Mesenchymal stem cell (in vitro differentiated cells and primary cell): Measurements from ENCODE around the gene NNMT.

Experiments
- DNase-seq: peaks from one replicate; pipeline ENCODE4 v3.0.0-alpha.2; 2013
- H2AFZ ChIP-seq: one replicate; pipeline ENCODE4 v1.6.1; 2013; ENCODE audit warnings: low read depth, mild to moderate bottlenecking, control low read depth, inconsistent platforms, low read length, moderate library complexity
- H2AK5ac ChIP-seq: 2 replicates; pipeline ENCODE4 v1.6.1; 2013; ENCODE audit warnings: low read length, moderate library complexity, mild to moderate bottlenecking, inconsistent platforms; ENCODE audit not compliant: severe bottlenecking
- H2BK120ac ChIP-seq: one replicate; pipeline ENCODE4 v1.6.1; 2013; ENCODE audit warnings: low read depth, mild to moderate bottlenecking, inconsistent platforms, low read length, moderate library complexity
- H2BK12ac ChIP-seq, 2 experiments: one replicate each; pipeline ENCODE4 v1.6.1; 2013; ENCODE audit warnings: inconsistent platforms in 2 of 2, low read length in 2 of 2, mild to moderate bottlenecking in 2 of 2, moderate library complexity in 2 of 2, control low read depth in 1 of 2
- H2BK15ac ChIP-seq: one replicate; pipeline ENCODE4 v1.6.1; 2013; ENCODE audit warnings: mild to moderate bottlenecking, low read depth, inconsistent platforms; ENCODE audit not compliant: poor library complexity, severe bottlenecking
- H2BK5ac ChIP-seq: 2 replicates; pipeline ENCODE4 v1.6.1; 2013; ENCODE audit warnings: low read depth, mild to moderate bottlenecking, low read length, control low read depth, inconsistent platforms; ENCODE audit not compliant: poor library complexity, severe bottlenecking
- H3K14ac ChIP-seq, 2 experiments: one replicate each; pipeline ENCODE4 v1.6.1; 2013; ENCODE audit warnings: inconsistent platforms in 2 of 2, low read length in 2 of 2, control low read depth in 1 of 2, mild to moderate bottlenecking in 1 of 2, moderate library complexity in 1 of 2
- H3K18ac ChIP-seq, 2 experiments: one replicate each; pipeline ENCODE4 v1.6.1; 2013; ENCODE audit warnings: inconsistent platforms in 2 of 2, low read length in 2 of 2, control low read depth in 1 of 2, low read depth in 1 of 2, mild to moderate bottlenecking in 1 of 2
- H3K23ac ChIP-seq, 2 experiments: one replicate each; pipeline ENCODE4 v1.6.1; 2013; ENCODE audit warnings: inconsistent platforms in 2 of 2, low read length in 2 of 2, mild to moderate bottlenecking in 2 of 2, moderate library complexity in 2 of 2, control low read depth in 1 of 2
- H3K27ac ChIP-seq: 2 replicates; pipeline ENCODE4 v1.5.1; 2013; ENCODE audit warnings: mild to moderate bottlenecking, moderate library complexity, low read length, control low read depth, inconsistent platforms; ENCODE audit not compliant: poor library complexity, severe bottlenecking
- H3K27me3 ChIP-seq, 2 experiments: 2 replicates each; pipeline versions ENCODE4 v1.6.1 to v1.7.0; 2013; ENCODE audit warnings: low read length in 2 of 2, mild to moderate bottlenecking in 2 of 2, moderate library complexity in 2 of 2, control low read depth in 1 of 2, inconsistent platforms in 1 of 2; ENCODE audit not compliant: control insufficient read depth in 1 of 2, insufficient read depth in 1 of 2
- H3K36me3 ChIP-seq, 2 experiments: 2 replicates each; pipeline versions ENCODE4 v1.6.1 to v1.7.0; 2013; ENCODE audit warnings: low read length in 2 of 2, control low read depth in 1 of 2, inconsistent platforms in 1 of 2, low read depth in 1 of 2, mild to moderate bottlenecking in 1 of 2; ENCODE audit not compliant: insufficient read depth in 2 of 2, control insufficient read depth in 1 of 2
- H3K4ac ChIP-seq, 2 experiments: one replicate each; pipeline ENCODE4 v1.6.1; 2013; ENCODE audit warnings: inconsistent platforms in 2 of 2, low read length in 2 of 2, mild to moderate bottlenecking in 2 of 2, moderate library complexity in 2 of 2, control low read depth in 1 of 2, low read depth in 1 of 2
- H3K4me1 ChIP-seq: 2 replicates; pipeline ENCODE4 v1.6.1; 2013; ENCODE audit warnings: low read depth, low read length, control low read depth; ENCODE audit not compliant: control insufficient read depth, insufficient read depth
- H3K4me2 ChIP-seq: 2 replicates; pipeline ENCODE4 v1.6.1; 2013; ENCODE audit warnings: low read length, mild to moderate bottlenecking, inconsistent platforms; ENCODE audit not compliant: poor library complexity, severe bottlenecking
- H3K4me3 ChIP-seq, 2 experiments: 2 replicates each; pipeline versions ENCODE4 v1.5.1 to v1.7.0; 2013; ENCODE audit warnings: low read length in 2 of 2, mild to moderate bottlenecking in 2 of 2, control low read depth in 1 of 2, low read depth in 1 of 2; ENCODE audit not compliant: insufficient read depth in 1 of 2
- H3K79me1 ChIP-seq: replicated peaks from 2 replicates; pipeline ENCODE4 v1.6.1; 2013; ENCODE audit warnings: mild to moderate bottlenecking, control low read depth, low read length, inconsistent platforms; ENCODE audit not compliant: poor library complexity, severe bottlenecking
- H3K9ac ChIP-seq: 2 replicates; pipeline ENCODE4 v1.7.0; 2013; ENCODE audit warnings: mild to moderate bottlenecking, low read length, moderate library complexity
- H3K9me3 ChIP-seq: 2 replicates; pipeline ENCODE4 v1.7.0; 2013; ENCODE audit warnings: mild to moderate bottlenecking, low read length; ENCODE audit not compliant: control insufficient read depth
- H4K8ac ChIP-seq: one replicate; pipeline ENCODE4 v1.6.1; 2013; ENCODE audit warnings: inconsistent platforms, mild to moderate bottlenecking, low read length, moderate library complexity
- H4K91ac ChIP-seq: one replicate; pipeline ENCODE4 v1.6.1; 2013; ENCODE audit warnings: mild to moderate bottlenecking, low read length, inconsistent platforms
- WGBS: methylation state at CpG from one replicate; pipeline ENCODE4 v1.1.7; 2013; ENCODE audit warnings: mixed read lengths; 5-methylcytosine and 5-hydroxymethylcytosine counted together

Gene NNMT

GRCh38 chr11:114314096-114314495, 17.9 kb downstream of the NNMT start:
- Histone ChIP-seq H3K23ac (no peak overlapping the region), H2BK15ac (no peak overlapping the region)
- WGBS: 100% methylated on average over 1 of the region's 1 CpG

GRCh38 chr11:114315749-114316368, 19.7 kb downstream of the NNMT start:
- Histone ChIP-seq H2BK15ac (no peak overlapping the region), H3K18ac (peak overlapping the region in 1 of 2 experiments; percentile 7), H3K27ac (peak overlapping the region; percentile 4), H4K8ac (peak overlapping the region; percentile 45), H3K4ac (peak overlapping the region in 1 of 2 experiments; percentile 9), H3K14ac (no peak overlapping the region), H3K4me1 (peaks cover 9% of the 10 kb centered on the region), H2BK120ac (no peak overlapping the region), H2AK5ac (no peak overlapping the region), H3K4me2 (no peak overlapping the region), H3K79me1 (peaks cover 3% of the 10 kb centered on the region), H2AFZ (no peak overlapping the region), H2BK12ac (no peak overlapping the region), H3K9ac (peak overlapping the region; percentile 85), H4K91ac (no peak overlapping the region), H2BK5ac (no peak overlapping the region), H3K4me3 (no peak overlapping the region), H3K9me3 (no peaks in the 10 kb centered on the region), H3K36me3 (peaks cover 39 to 64% of the 10 kb centered on the region in 2 experiments), H3K27me3 (no peaks in the 10 kb centered on the region), H3K23ac (no peak overlapping the region)
- DNase-seq: peak; percentile 79
- 21% methylated on average over 13 of the region's 13 CpGs for WGBS

More at GRCh38 chr11:114314096-114314495, 17.9 kb downstream of the NNMT start:
- no peak overlapping the region for H4K8ac ChIP-seq
- H2AFZ ChIP-seq: no peak overlapping the region
- H2BK12ac ChIP-seq: peak overlapping the region in 1 of 2 experiments; percentile 25
- H3K27ac ChIP-seq: peak overlapping the region; percentile 34
- no peak overlapping the region for H4K91ac ChIP-seq
- no peak overlapping the region for H3K4me2 ChIP-seq
- H3K27me3 ChIP-seq: no peaks in the 10 kb centered on the region
- H2BK5ac ChIP-seq: no peak overlapping the region
- no peak overlapping the region for H3K18ac ChIP-seq
- H3K4ac ChIP-seq: no peak overlapping the region
- peaks cover 44 to 82% of the 10 kb centered on the region in 2 experiments for H3K36me3 ChIP-seq
- peak overlapping the region in 1 of 2 experiments; percentile 64 for H3K14ac ChIP-seq
- H3K9ac ChIP-seq: peak overlapping the region; percentile 8
- no peak overlapping the region for H2BK120ac ChIP-seq
- H2AK5ac ChIP-seq: no peak overlapping the region
- no peak for DNase-seq
- H3K79me1 ChIP-seq: peaks cover 3% of the 10 kb centered on the region
- H3K4me3 ChIP-seq: no peak overlapping the region
- H3K4me1 ChIP-seq: peaks cover 9% of the 10 kb centered on the region
- H3K9me3 ChIP-seq: no peaks in the 10 kb centered on the region

GRCh38 chr11:114316980-114317786, 21.0 kb downstream of the NNMT start:
- peak; percentile 77 for DNase-seq
- Histone ChIP-seq H2BK12ac (no peak overlapping the region), H3K27me3 (no peaks in the 10 kb centered on the region), H3K9me3 (no peaks in the 10 kb centered on the region), H3K4ac (no peak overlapping the region), H2BK5ac (no peak overlapping the region), H3K27ac (peak overlapping the region; percentile 14), H3K23ac (no peak overlapping the region), H2AK5ac (no peak overlapping the region), H3K4me2 (no peak overlapping the region), H2BK15ac (no peak overlapping the region), H3K79me1 (peaks cover 3% of the 10 kb centered on the region), H3K18ac (no peak overlapping the region), H3K36me3 (peaks cover 32 to 51% of the 10 kb centered on the region in 2 experiments), H2BK120ac (no peak overlapping the region), H4K91ac (no peak overlapping the region), H4K8ac (peak overlapping the region; percentile 48), H2AFZ (no peak overlapping the region), H3K4me1 (peaks cover 6% of the 10 kb centered on the region), H3K9ac (peak overlapping the region; percentile 85), H3K14ac (no peak overlapping the region), H3K4me3 (no peak overlapping the region)
- WGBS: 70% methylated on average over 5 of the region's 5 CpGs

- Histone ChIP-seq H3K4me1 (peaks cover 3% of the 10 kb centered on the region), H4K91ac (no peak overlapping the region), H4K8ac (no peak overlapping the region), H3K27me3 (no peaks in the 10 kb centered on the region), H3K23ac (no peak overlapping the region), H3K9me3 (no peaks in the 10 kb centered on the region), H3K18ac (no peak overlapping the region), H3K4ac (no peak overlapping the region), H2AK5ac (no peak overlapping the region), H3K4me3 (no peak overlapping the region), H2BK15ac (no peak overlapping the region), H2BK12ac (no peak overlapping the region), H2BK120ac (no peak overlapping the region), H2BK5ac (no peak overlapping the region), H3K79me1 (peaks cover 3% of the 10 kb centered on the region), H3K36me3 (peaks cover 27 to 45% of the 10 kb centered on the region in 2 experiments), H3K9ac (peak overlapping the region; percentile 85), H3K14ac (no peak overlapping the region), H2AFZ (no peak overlapping the region), H3K4me2 (no peak overlapping the region), H3K27ac (peak overlapping the region; percentile 14)
- 10% methylated on average over 4 of the region's 5 CpGs for WGBS
- DNase-seq: peak; percentile 69
These were observed 21.6 kb downstream of the NNMT start for GRCh38 chr11:114317787-114318137.
